ENCODE results near the gene TMEM185B. TPM values are rescaled to one million over a fixed set of nuclear protein-coding genes. Genes with fewer than 3 reads are reported as not detected.

Gene TMEM185B
- total RNA-seq, 1 donor from 2014 or later, result 29.5 TPM

DNA sequence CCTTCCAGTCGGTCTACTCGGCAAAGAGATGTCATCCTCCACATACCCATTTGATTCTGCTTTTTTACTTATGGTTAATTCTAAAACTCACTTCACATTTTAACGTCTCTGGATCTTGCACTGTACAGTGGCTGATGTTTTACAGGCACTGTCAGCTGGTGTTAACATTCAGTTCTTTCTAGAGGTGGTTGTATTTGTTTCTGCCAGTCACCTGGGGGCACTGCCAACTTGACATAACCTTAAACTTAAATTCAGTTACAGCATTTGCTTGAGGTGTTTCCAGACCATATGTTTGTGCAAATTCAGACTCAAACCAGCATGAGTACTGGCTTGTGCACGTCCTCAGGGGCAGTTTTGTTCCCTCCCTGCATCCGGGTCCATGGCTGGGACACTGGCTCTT is 5.3 kb upstream of the TMEM185B start:
- TF ChIP-seq, protein P1, sequence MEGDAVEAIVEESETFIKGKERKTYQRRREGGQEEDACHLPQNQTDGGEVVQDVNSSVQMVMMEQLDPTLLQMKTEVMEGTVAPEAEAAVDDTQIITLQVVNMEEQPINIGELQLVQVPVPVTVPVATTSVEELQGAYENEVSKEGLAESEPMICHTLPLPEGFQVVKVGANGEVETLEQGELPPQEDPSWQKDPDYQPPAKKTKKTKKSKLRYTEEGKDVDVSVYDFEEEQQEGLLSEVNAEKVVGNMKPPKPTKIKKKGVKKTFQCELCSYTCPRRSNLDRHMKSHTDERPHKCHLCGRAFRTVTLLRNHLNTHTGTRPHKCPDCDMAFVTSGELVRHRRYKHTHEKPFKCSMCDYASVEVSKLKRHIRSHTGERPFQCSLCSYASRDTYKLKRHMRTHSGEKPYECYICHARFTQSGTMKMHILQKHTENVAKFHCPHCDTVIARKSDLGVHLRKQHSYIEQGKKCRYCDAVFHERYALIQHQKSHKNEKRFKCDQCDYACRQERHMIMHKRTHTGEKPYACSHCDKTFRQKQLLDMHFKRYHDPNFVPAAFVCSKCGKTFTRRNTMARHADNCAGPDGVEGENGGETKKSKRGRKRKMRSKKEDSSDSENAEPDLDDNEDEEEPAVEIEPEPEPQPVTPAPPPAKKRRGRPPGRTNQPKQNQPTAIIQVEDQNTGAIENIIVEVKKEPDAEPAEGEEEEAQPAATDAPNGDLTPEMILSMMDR (IDR thresholded peaks at IDR 0.05), result no peak
- TF ChIP-seq POLR2A (IDR thresholded peaks at IDR 0.05) (no peak), POLR2AphosphoS5 (IDR thresholded peaks at IDR 0.05; ENCODE audit: insufficient read depth in 1 of 2, low read depth in 1 of 2) (no peak)
- no peaks in the 10 kb centered on the region for H3K9me3 ChIP-seq
- H3K36me3 ChIP-seq, result no peaks in the 10 kb centered on the region
- intact Hi-C loops (cut with DNase I), result loop anchor here (10.0 kb wide), 1 partner anchor 86 kb away; no protein-coding TSS in a partner anchor
- H3K4me1 ChIP-seq, result peaks cover 25% of the 10 kb centered on the region
- no peak overlapping the region for H3K27ac ChIP-seq
- DNase-seq (ENCODE audit: extremely low spot score in 2 of 2), result no peak
- no peaks in the 10 kb centered on the region for H3K27me3 ChIP-seq
- no peak overlapping the region for H3K4me3 ChIP-seq

DNA sequence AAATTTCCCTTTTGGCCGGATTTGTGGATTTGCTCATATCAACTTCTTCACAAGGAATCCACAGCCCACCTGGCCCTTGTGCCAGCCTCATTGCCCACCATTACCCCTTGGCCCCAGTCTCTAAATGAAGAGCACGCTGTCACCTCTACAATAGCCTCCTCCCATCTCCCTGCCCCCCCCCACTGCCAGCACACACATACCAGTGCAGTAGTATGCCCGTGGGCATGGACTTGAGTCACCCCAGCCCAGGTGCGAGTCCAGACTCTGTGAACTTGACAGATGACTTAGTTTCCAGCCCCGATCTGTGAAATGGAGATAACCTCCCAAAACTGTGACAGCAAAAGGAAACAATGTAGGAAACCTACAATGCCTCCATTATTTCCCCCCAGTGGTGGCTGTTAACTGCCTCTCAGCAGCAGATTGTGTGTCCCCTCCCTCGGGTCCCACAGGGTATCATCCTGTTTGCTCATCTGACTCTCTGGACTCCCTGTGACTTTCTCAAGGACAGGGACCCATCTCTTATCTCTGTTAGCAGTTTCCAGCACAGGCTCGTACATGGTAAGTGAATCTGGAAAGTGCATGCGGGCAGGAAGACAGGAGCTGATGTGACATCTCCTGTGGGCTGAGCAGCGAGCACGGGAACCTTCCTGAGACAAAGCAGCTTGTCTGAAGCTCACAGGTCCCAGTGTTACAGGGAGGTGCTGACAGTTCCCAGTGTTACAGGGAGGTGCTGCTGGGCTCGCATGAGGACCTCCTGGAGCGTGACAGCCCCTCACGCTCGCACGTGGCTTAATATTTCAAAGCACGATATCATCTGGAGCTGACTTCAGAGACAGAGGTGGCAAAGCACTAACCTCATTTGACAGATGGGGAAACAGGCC is 4.2 kb upstream of the TMEM185B start:
- Histone ChIP-seq H3K27me3 (no peaks in the 10 kb centered on the region), H3K27ac (no peak overlapping the region), H3K4me3 (no peak overlapping the region), H3K36me3 (no peaks in the 10 kb centered on the region), H3K9me3 (no peaks in the 10 kb centered on the region), H3K4me1 (peaks cover 21% of the 10 kb centered on the region)
- no peak for DNase-seq (ENCODE audit: extremely low spot score in 2 of 2)
- no peak for TF ChIP-seq POLR2A (IDR thresholded peaks at IDR 0.05)
- TF ChIP-seq POLR2AphosphoS5 (IDR thresholded peaks at IDR 0.05; ENCODE audit: insufficient read depth in 1 of 2, low read depth in 1 of 2), result no peak
- TF ChIP-seq, protein P1 (IDR thresholded peaks at IDR 0.05), result no peak
- intact Hi-C loops (cut with DNase I), result loop anchor here (10.0 kb wide), 1 partner anchor 87 kb away; no protein-coding TSS in a partner anchor

DNA sequence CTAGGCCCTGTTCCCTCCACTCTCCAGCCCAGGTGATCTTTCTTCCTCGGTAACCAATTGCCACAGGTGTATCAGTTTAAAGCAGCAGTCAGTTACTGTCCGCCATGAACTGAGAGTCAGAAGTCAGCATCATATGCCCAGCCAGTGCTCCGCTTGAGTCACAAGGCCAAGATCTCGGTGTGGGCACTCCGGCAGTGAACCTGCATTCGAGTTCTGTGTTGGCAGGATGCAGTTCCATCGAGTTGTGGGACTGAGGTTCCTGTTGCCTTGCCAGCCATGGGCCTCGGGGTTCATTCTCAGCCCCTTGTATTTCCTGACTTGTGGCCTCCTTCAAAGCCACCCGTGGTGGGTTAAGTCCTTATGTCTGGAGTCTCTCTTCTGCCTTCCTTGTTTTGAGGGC is 3.1 kb upstream of the TMEM185B start:
- Histone ChIP-seq H3K36me3 (no peaks in the 10 kb centered on the region), H3K27me3 (no peaks in the 10 kb centered on the region), H3K27ac (no peak overlapping the region), H3K4me1 (peaks cover 24% of the 10 kb centered on the region), H3K9me3 (no peaks in the 10 kb centered on the region), H3K4me3 (no peak overlapping the region)
- no peak for TF ChIP-seq POLR2A (IDR thresholded peaks at IDR 0.05)
- TF ChIP-seq, protein P1 (IDR thresholded peaks at IDR 0.05), result no peak
- TF ChIP-seq POLR2AphosphoS5 (IDR thresholded peaks at IDR 0.05; ENCODE audit: insufficient read depth in 1 of 2, low read depth in 1 of 2), result no peak
- intact Hi-C loops (cut with DNase I), result loop anchor here (10.0 kb wide), 1 partner anchor 88 kb away; no protein-coding TSS in a partner anchor
- DNase-seq (ENCODE audit: extremely low spot score in 2 of 2), result no peak

DNA sequence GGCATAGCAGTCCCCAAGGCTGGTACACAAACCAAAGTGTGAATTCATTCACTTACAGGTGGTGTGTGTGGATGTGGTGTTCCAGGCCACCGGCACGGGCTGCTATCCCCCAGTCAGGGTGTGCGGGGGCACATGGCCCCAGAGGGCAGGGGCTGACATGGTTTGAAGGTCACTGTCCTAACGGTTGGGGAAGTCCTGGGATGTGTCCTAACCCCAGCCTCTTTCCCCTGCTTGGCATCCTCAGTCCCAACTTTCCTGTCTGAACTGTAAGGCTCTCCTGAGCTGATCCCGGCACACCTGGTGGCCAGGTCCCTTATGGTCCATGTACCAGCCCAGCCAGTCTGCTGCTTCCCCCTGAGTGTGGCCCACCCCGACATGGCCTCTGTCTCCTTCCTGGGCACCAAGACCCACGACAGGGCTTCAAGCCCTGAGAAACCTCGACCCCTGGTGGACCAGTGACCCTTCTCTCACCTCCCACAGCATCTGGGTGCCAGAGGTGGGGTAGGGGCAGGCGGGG is 2.4 kb upstream of the TMEM185B start:
- no peak for DNase-seq (ENCODE audit: extremely low spot score in 2 of 2)
- TF ChIP-seq, protein P1 (IDR thresholded peaks at IDR 0.05), result no peak
- no peak for TF ChIP-seq POLR2A (IDR thresholded peaks at IDR 0.05)
- TF ChIP-seq POLR2AphosphoS5 (IDR thresholded peaks at IDR 0.05; ENCODE audit: insufficient read depth in 1 of 2, low read depth in 1 of 2), result no peak
- Histone ChIP-seq H3K36me3 (no peaks in the 10 kb centered on the region), H3K27me3 (no peaks in the 10 kb centered on the region), H3K9me3 (no peaks in the 10 kb centered on the region), H3K4me3 (no peak overlapping the region), H3K27ac (no peak overlapping the region), H3K4me1 (peaks cover 31% of the 10 kb centered on the region)
- intact Hi-C loops (cut with DNase I), result loop anchor here (10.0 kb wide), 1 partner anchor 89 kb away; no protein-coding TSS in a partner anchor
